B cell (primary cell): ENCODE measurements around the gene ZPBP2.

Experiments used
- EZH2 ChIP-seq: IDR thresholded peaks from 2 replicates; pipeline ENCODE4 v1.6.1; 2012; ENCODE audit warnings: borderline replicate concordance, low read depth, mild to moderate bottlenecking, moderate library complexity, low read length; ENCODE audit not compliant: insufficient read depth, poor library complexity, severe bottlenecking
- TF ChIP-seq, protein P1 (sequence below): fragments of 200-600 bp; IDR thresholded peaks from one replicate; pipeline ENCODE4 v1.8.0; 2022; ENCODE audit warnings: antibody characterized with exemption, mild to moderate bottlenecking

DNA sequence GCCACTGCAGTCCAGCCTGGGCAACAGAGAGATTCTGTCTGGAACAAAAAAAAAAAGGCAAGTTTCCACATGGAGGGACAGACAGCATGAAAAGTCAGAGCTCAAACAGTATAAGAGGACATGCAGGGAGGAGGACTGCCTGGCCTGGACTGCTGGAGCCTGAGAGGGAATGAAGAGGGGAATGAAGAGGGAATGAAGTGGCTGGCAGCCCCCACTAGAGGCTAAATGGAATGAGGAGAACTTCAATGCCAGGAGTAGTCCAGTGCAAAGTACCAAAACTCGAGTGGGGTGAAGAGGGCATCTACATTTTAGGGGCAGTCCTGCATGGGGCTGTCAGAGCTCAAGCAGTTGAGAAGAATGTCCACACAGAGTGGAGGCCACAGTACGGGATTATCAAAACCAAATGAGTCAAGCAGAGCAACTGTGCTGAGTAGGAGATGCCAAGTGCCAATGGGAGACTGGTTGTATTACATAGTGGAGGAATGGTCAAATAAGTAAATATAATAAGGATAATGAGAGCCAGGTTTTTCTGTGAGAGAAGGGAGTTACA is 26.8 kb upstream of the ZPBP2 start:
- TF ChIP-seq EZH2, result no peak
- TF ChIP-seq, protein P1, sequence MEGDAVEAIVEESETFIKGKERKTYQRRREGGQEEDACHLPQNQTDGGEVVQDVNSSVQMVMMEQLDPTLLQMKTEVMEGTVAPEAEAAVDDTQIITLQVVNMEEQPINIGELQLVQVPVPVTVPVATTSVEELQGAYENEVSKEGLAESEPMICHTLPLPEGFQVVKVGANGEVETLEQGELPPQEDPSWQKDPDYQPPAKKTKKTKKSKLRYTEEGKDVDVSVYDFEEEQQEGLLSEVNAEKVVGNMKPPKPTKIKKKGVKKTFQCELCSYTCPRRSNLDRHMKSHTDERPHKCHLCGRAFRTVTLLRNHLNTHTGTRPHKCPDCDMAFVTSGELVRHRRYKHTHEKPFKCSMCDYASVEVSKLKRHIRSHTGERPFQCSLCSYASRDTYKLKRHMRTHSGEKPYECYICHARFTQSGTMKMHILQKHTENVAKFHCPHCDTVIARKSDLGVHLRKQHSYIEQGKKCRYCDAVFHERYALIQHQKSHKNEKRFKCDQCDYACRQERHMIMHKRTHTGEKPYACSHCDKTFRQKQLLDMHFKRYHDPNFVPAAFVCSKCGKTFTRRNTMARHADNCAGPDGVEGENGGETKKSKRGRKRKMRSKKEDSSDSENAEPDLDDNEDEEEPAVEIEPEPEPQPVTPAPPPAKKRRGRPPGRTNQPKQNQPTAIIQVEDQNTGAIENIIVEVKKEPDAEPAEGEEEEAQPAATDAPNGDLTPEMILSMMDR, result no peak
